HepG2 (cell line): ENCODE results near the gene CAVIN2. TPM values are rescaled to one million over a fixed set of nuclear protein-coding genes. Genes with fewer than 3 reads are reported as not detected.
A peak's percentile ranks its signal among the peaks of the same experiment; 100 is the strongest.

Experiments
- ARNTL ChIP-seq: sonication (generic); formaldehyde crosslinking; IDR thresholded peaks from 2 replicates; pipeline ENCODE4 v1.4.0; 2020; ENCODE audit warnings: mild to moderate bottlenecking, missing genetic modification reagents
- CEBPB ChIP-seq: IDR thresholded peaks from 2 replicates; pipeline ENCODE4 v1.6.1; 2011; ENCODE audit warnings: low read depth, low read length, improper control_type of control experiment, borderline replicate concordance
- CTCF ChIP-seq: sonication (generic); formaldehyde crosslinking; IDR thresholded peaks from 2 replicates; pipeline ENCODE4 v1.5.0; 2020; ENCODE audit warnings: mild to moderate bottlenecking, missing genetic modification reagents, moderate library complexity
- ELF1 ChIP-seq: sonication (generic); formaldehyde crosslinking; IDR thresholded peaks from 2 replicates; pipeline ENCODE4 v1.4.0; 2020; ENCODE audit warnings: missing genetic modification reagents
- EP300 ChIP-seq, 3 experiments: sonication (generic) in 1 of 3; formaldehyde crosslinking in 1 of 3; IDR thresholded peaks; 2 replicates each; pipeline versions ENCODE4 v1.5.1 to v1.6.1; 2011 to 2020; ENCODE audit warnings: low read depth in 2 of 3, low read length in 2 of 3, borderline replicate concordance in 1 of 3, improper control_type of control experiment in 1 of 3, mild to moderate bottlenecking in 1 of 3, missing genetic modification reagents in 1 of 3, moderate library complexity in 1 of 3
- HNF1B ChIP-seq: sonication (generic); formaldehyde crosslinking; IDR thresholded peaks from 2 replicates; pipeline ENCODE4 v1.5.1; 2020; ENCODE audit warnings: mild to moderate bottlenecking, moderate library complexity, missing genetic modification reagents
- JDP2 ChIP-seq: sonication (generic); formaldehyde crosslinking; IDR thresholded peaks from 2 replicates; pipeline ENCODE4 v1.8.1; 2022; ENCODE audit warnings: missing genetic modification reagents, borderline replicate concordance
- SAFB2 ChIP-seq: sonication (generic); formaldehyde crosslinking; IDR thresholded peaks from 2 replicates; pipeline ENCODE4 v1.5.1; 2020; ENCODE audit warnings: missing genetic modification reagents, low read depth, mild to moderate bottlenecking, borderline replicate concordance
- TERF1 ChIP-seq: sonication (generic); formaldehyde crosslinking; IDR thresholded peaks from 2 replicates; pipeline ENCODE4 v1.8.0; 2022; ENCODE audit warnings: mild to moderate bottlenecking, missing genetic modification reagents, moderate library complexity
- THAP9 ChIP-seq: sonication (generic); formaldehyde crosslinking; IDR thresholded peaks from 2 replicates; pipeline ENCODE4; 2020; ENCODE audit warnings: missing genetic modification reagents, mild to moderate bottlenecking, borderline replicate concordance
- ZFP36L1 ChIP-seq: sonication (generic); formaldehyde crosslinking; IDR thresholded peaks from 2 replicates; pipeline ENCODE4 v1.8.0; 2022; ENCODE audit warnings: mild to moderate bottlenecking, missing genetic modification reagents, moderate library complexity
- ZNF138 ChIP-seq: sonication (generic); formaldehyde crosslinking; IDR thresholded peaks from 2 replicates; pipeline ENCODE4 v1.5.0; 2020; ENCODE audit warnings: mild to moderate bottlenecking, low read depth, missing genetic modification reagents
- ZNF224 ChIP-seq: sonication (generic); formaldehyde crosslinking; IDR thresholded peaks from 2 replicates; pipeline ENCODE4 v1.5.0; 2020; ENCODE audit warnings: mild to moderate bottlenecking, missing genetic modification reagents
- ZNF337 ChIP-seq: sonication (generic); formaldehyde crosslinking; IDR thresholded peaks from 2 replicates; pipeline ENCODE4 v1.5.1; 2020; ENCODE audit warnings: missing genetic modification reagents, low read depth, mild to moderate bottlenecking, borderline replicate concordance
- ZNF879 ChIP-seq: sonication (generic); formaldehyde crosslinking; IDR thresholded peaks from 2 replicates; pipeline ENCODE4 v1.8.1; 2023; ENCODE audit warnings: missing genetic modification reagents
- polyA plus RNA-seq, 8 experiments: library from polyadenylated mRNA; depleted of rRNA in 3 of 8; stranded (reverse) in 7 of 8; unstranded in 1 of 8; fragments of >200 nt; fragmentation: Illumina TruSeq in 4 of 8; extraction: Trizol in 4 of 8; gene quantifications; 2 replicates each; pipeline versions ENCODE4 v1.2.1 to v1.2.3, GENCODE V29; 2011 to 2016; ENCODE audit warnings: low read depth in 4 of 8, missing spikeins in 1 of 8, mixed read lengths in 1 of 8; ENCODE audit not compliant: insufficient read depth in 1 of 8
- total RNA-seq, 5 experiments: library from RNA; depleted of rRNA; stranded (reverse); fragments of >200 nt; fragmentation: Illumina TruSeq; extraction: Trizol; gene quantifications; 2 replicates each; pipeline ENCODE4 v1.2.3, GENCODE V29; 2016; ENCODE audit warnings: low read depth in 1 of 5

The CAVIN2 gene
- total and polyA plus RNA-seq, 2 of the 13 experiments (the other 11 are each of a cell fraction or from before 2014, with no cell fraction given): 7.6 to 38.8 TPM

GRCh38 chr2:191845248-191845715 is 1.6 kb downstream of the CAVIN2 start (continued):
- TF ChIP-seq JDP2 (CRISPR knock-in tag) (no peak), ZFP36L1 (CRISPR knock-in tag) (no peak), TERF1 (CRISPR knock-in tag) (no peak), THAP9 (no peak), ZNF138 (CRISPR knock-in tag) (no peak), EP300 (IDR thresholded peaks at IDR 0.05; ENCODE audit: low read depth in 2 of 2, low read length in 2 of 2) (no peak), EP300 (CRISPR knock-in tag; IDR thresholded peaks at IDR 0.05; ENCODE audit: borderline replicate concordance) (no peak), ARNTL (no peak), CTCF (CRISPR knock-in tag) (peak; percentile 21; the same call in 1 of the 2 replicates), ZNF224 (CRISPR knock-in tag) (no peak), ELF1 (CRISPR knock-in tag) (0 out of 2 replicates have a peak, but pooled peaks have one; percentile 23), ZNF879 (CRISPR knock-in tag) (no peak), HNF1B (CRISPR knock-in tag) (no peak), SAFB2 (CRISPR knock-in tag) (no peak), ZNF337 (CRISPR knock-in tag) (no peak), CEBPB (0 out of 2 replicates have a peak, but pooled peaks have one; percentile 37)
